Right lobe of liver (tissue), 4 donors: ENCODE results near the gene TAF13.

Experiments used
- CTCF ChIP-seq, 4 donors: fragments of 200-600 bp in 3 of 4; fragments of 450-650 bp in 1 of 4; IDR thresholded peaks; one replicate each; pipeline versions ENCODE4 v1.5.1 to v1.8.0; 2016 to 2022; ENCODE audit warnings: antibody characterized with exemption in 4 of 4, mild to moderate bottlenecking in 2 of 4
- POLR2A ChIP-seq: fragments of 450-650 bp; IDR thresholded peaks from one replicate; pipeline ENCODE4 v1.6.1; 2017; ENCODE audit warnings: antibody characterized with exemption, mild to moderate bottlenecking
- donor health status: DM: no; HTN: no; CAD: no.
- donor health status: DM: no; HTN: no; CAD: no.
- donor health status: DM: no; HTN: yes; CAD: no.

- no peak for TF ChIP-seq CTCF (IDR thresholded peaks at IDR 0.05)
- TF ChIP-seq POLR2A = no peak
Measured at GRCh38 chr1:109040627-109040988, 35.2 kb downstream of the TAF13 start.
